ENCODE results near the gene C1orf21.

The C1orf21 gene

GRCh38 chr1:184455786-184456185 lies 69.0 kb downstream of the C1orf21 start:
- DNase-seq, result no peak

DNA sequence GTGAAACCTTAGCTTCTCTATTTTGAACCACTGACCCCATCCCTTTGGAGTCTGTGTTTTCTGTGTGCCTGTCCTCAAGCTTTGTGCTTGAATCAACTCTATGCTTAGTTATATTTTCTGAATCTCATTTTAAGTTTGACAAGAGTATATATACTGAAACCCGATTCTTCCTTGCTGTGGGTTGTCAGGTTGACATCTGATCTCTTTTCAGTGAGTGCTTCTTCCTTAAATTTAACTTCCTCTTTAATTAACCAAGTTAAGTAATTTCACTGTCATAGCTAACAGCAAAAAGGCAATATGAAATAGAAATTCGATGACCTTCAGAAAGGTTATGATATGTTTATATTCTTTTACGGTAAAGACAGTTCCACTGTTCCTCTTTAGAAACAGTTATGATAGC lies 69.4 kb downstream of the C1orf21 start:
- no peak for DNase-seq

DNA sequence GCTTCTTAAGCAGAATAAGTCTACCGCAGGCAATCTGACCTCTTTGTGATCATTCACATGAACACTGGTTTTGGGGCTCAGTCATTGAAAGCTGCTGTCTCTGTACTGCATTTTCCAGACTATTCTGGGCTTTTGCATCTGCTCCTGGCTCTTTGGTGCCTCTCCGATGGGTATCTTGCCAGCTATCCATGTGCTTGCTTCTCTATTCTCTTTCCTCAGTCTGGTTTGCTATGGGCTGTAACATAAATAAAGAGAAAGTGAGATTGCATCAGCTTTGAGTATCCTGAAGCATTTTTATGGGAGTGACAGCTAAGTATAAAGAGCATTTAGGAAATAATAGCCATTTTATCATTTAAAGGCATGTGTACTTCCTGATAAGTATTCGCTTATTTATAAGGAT lies 70.7 kb downstream of the C1orf21 start:
- DNase-seq, result peak; percentile 22 to 25

DNA sequence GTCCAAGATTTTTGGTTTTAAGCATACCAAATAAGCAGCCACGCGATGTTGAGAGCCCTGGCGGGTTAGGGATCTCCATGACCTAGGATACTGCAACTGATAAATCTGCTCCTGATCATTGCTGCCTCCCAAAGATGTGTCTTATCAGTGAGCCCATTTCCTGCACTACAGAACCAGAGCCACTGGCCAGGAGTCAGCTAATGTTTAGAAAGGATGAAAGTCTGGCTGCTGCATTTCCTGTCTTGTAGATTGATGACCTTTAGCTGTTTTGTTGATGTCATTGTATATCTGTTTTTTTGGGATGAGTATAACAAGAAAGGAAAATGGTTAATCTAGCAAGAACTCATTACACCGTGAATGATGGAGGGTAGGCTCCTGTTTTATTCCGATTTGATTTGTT lies 74.5 kb downstream of the C1orf21 start:
- DNase-seq, result no peak

- peak in 1 of 2 experiments; percentile 20 for DNase-seq
These were observed 75.3 kb downstream of the C1orf21 start for GRCh38 chr1:184462155-184462554.

- no peak for DNase-seq
These were observed 76.2 kb downstream of the C1orf21 start for GRCh38 chr1:184462990-184463389.

DNA sequence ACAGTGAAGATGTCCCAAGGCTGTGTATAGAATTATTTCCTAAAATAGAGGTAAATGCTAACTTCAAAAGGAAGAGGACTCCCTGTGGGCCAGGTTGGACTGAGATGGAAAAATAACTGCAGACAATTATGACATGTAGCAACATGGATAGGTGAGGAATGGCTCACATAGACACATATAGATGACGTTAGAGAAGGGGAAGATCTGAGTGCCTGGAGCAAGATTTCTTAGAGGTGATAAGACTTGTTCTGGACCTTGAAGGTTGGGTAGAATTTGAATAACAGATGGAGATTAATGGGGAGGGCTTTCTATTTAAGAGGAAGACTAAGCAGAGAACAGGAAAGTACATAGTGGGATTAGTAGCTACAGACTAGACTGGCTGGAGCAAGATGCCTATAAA lies 76.9 kb downstream of the C1orf21 start:
- DNase-seq, result no peak

DNA sequence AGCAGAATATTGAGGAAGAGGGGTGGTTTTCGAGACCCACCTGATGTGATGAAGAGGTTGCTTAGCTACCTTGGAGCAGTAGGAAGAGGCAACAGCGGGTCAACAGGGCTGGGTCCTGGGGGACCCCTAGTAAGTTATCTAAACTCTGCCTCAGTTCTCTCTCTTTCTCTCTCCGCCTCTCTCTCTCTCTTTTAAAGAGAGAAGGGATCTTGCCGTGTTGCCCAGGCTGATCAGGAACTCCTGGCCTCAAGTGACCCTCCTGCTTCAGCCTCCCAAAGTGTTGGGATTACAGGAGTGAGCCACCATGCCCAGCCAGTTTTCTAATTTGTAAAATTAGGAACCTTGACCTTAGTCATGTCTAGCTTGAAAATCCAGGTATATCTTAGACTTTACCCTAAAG lies 77.9 kb downstream of the C1orf21 start:
- no peak for DNase-seq

DNA sequence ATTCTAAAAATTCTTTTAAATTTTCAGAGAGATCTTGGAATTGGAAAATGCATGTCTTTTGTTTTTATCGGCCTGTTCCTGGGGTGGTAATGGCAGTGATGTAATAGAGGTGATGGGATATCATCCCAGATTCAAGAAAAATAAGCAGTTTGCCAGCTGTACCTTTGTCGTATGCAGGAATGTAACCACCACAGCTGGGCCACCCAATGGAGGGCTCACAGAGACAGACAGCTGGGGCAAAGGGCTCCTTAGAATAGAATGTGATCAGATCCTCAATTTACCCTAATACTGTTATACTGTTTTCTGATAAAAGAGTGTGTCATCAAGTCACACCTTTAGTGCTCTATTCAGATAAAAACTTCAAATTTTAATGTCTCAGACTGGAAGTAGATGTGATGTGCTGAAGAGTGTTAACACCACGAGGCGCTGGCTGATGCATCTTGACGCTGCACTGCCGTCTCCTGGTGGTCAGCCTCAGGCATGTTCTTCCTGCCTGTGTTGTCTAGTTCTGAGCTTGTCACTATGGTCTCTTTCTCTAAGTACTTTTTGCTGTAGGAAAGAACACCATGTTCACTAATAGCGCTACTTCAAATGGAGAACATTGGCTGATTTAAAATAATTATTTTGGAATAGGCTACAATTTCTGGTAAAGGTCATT lies 78.8 kb downstream of the C1orf21 start:
- no peak for DNase-seq

- no peak for DNase-seq
These were observed 80.5 kb downstream of the C1orf21 start for GRCh38 chr1:184467295-184467694.

- no peak for DNase-seq
These were observed 82.6 kb downstream of the C1orf21 start for GRCh38 chr1:184469396-184469795.

GRCh38 chr1:184471686-184472085 lies 84.9 kb downstream of the C1orf21 start:
- no peak for DNase-seq

GRCh38 chr1:184472136-184472535 lies 85.3 kb downstream of the C1orf21 start:
- DNase-seq, result no peak

GRCh38 chr1:184473176-184473966 lies 86.5 kb downstream of the C1orf21 start:
- no peak for DNase-seq

GRCh38 chr1:184476187-184476586 lies 89.4 kb downstream of the C1orf21 start:
- DNase-seq, result no peak

GRCh38 chr1:184479435-184480167 lies 92.8 kb downstream of the C1orf21 start:
- DNase-seq, result no peak

DNA sequence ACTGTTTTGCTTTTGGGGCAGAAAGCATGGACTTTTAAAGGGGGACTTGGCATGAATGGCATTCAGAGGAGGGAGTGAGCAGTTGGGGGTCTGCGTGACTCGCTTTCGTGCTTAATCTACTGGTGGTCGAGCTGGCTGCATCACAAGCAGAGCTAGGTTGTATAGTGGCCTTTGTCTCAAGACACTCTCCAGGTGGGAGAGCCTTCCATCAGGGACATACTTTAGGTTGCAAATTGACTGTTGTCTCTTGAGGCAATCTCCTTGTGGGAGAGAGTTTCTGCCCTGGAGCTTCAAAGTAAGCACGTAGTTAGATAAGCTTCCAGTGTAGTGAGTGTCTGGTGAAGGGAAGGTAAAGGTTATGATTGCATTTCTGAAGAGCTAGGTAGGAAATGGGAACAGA lies 93.9 kb downstream of the C1orf21 start:
- DNase-seq, result no peak

GRCh38 chr1:184482136-184482535 lies 95.3 kb downstream of the C1orf21 start:
- no peak for DNase-seq

GRCh38 chr1:184483101-184483683 lies 96.4 kb downstream of the C1orf21 start:
- no peak for DNase-seq

DNA sequence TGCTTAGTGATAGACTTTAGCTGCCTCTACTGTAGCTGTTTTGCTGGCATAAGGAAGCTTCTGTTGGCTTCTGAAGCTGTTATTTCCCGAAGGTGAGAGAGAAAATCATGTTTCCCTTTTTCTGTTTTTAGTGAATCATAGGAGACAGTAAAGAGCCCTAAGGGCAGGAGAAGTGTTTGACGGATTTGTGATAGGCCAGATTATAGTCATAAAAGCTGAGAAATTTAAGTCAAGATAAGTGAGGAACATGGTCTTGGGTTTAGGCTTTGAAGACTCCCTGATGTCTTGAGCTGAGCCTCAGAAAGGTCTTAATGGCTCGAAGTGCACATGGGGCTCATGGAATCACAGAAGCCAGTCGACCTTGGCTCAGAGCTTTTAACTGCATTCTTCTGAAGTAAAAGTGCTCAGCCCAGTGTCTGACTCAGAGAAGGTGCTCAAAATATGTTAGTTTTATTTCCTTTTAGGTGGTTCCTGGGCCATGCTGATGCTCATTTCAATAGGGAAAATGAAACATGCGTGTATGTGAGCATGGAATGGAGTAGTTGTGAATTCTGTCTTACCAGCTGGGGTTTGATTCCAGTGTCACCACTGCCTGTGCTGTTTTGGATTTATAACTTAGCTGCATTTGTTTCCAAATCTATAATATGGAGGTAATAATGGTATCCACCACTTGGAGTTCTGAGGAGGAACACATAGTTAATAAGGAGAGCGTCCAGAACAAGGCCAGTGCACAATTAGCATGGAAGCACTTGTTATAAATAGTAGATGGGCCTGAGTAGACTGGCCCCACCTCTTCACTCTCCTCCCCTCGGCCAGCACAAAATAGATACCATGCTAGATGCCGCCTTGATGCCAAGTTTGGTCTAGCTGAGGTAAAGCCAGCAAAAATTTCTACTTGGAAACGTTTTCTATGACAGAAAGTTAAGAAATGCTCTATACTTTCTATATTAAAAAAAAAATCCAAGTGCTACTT lies 99.2 kb downstream of the C1orf21 start:
- no peak for DNase-seq

DNA sequence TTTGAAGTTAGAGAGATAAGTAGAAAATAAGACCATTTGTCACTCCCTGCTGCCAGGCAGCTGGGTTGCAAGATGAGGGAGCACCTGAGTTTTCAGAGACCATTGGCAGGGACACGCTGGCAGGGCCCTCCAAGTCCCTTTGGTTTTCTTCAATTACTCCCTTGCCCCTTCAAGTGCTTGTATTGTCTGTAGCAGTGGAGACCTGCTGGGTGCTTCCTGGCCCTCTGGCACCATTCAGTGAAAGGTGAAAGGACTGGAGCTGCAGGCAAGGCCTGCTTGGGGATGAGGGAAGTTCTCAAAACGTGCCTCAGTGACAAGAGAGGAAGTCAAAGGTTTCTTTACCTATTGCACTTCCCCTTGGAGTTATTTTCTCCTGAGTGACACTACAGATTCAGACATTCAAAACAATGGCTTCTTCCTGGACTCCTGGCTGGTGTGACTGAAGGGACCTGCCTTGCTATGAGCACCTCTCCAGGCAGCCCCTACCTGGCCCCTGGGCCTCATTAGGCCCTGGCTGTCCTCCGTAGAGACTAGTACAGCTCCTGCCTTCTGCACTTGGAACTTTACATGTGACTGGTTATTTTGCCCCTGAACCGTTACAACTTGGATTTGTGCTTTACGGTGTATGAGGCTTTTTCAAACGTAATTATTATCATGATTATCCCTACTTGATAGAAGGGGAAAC lies 100.1 kb downstream of the C1orf21 start:
- no peak for DNase-seq
